ENCODE measurements around the gene SNAI3.

GRCh38 chr16:88638323-88639230, 47.7 kb downstream of the SNAI3 start, which contains the start of gene IL17C:
- TF ChIP-seq CTCF (IDR thresholded peaks at IDR 0.05 in 4 of 5, conservative IDR thresholded peaks at IDR 0.05 in 1 of 5): no peak
- TF ChIP-seq POLR2A (IDR thresholded peaks at IDR 0.05): no peak

Data from gastrocnemius medialis (tissue), 4 donors.